Measurements from ENCODE around the gene KIF3B.
"Not testable (repeated sequence)": the region's sequence is repeated elsewhere in the genome, so short reads cannot be mapped to it uniquely, and the experiment has no call there.

Gene KIF3B

DNA sequence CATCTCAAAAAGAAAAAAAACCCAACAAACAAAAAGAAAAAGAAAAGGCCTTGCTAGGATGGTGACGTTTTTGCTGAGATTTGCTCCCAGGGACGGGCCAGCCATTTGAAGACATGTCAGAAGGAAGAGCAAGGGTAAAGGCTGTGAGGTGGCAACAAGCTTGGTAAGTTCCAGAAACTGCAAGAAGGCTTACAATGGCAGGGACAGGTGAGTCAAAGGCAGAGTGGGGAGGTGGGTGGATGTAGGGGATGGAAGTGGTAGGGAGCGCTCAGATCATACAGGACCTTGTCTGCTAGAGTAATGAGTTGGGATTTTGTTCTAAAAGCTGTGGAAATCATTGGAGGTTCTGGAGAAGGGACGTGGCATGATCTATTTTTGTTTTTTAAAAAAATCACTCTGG is 4.3 kb downstream of the KIF3B start:
- H3K27ac ChIP-seq (ENCODE audit: low read length): no peak overlapping the region
- no peaks in the 10 kb centered on the region for H3K4me1 ChIP-seq (ENCODE audit: control insufficient read depth, insufficient read depth, low read length)
- no peak overlapping the region for H3K4me3 ChIP-seq (ENCODE audit: low read length)
- no CpG with 5 or more reads among the region's 4 CpGs for WGBS (ENCODE audit: insufficient coverage, insufficient read length)
- no peaks in the 10 kb centered on the region for H3K36me3 ChIP-seq (ENCODE audit: control insufficient read depth, insufficient read depth, low read length)
- H3K27me3 ChIP-seq (ENCODE audit: control insufficient read depth, insufficient read depth, low read length): no peaks in the 10 kb centered on the region
- no peaks in the 10 kb centered on the region for H3K9me3 ChIP-seq (ENCODE audit: control insufficient read depth, insufficient read depth, low read length)
- no peak for DNase-seq (ENCODE audit: low read depth, low spot score)

DNA sequence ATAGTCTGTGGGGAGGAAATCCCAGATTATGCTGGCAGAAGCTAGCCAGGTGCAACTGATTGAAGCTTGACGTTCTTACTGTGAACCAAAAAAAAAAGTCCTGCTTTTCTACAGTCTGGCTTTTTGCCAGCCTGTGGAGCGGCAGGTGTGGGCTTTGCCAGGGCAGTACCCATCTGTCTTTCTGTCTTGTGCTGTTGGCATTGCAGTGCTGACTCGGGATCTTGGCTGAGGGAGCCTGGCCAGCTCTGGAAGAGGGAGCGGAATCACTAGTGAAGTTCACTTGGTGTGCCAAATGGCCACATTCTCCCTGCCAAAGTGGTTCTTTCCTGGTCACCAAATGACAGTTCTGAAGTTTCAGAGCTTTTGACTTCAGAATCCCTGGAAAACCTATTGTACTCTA is 5.0 kb downstream of the KIF3B start:
- H3K9me3 ChIP-seq (ENCODE audit: control insufficient read depth, insufficient read depth, low read length): no peaks in the 10 kb centered on the region
- no CpG with 5 or more reads among the region's 4 CpGs for WGBS (ENCODE audit: insufficient coverage, insufficient read length)
- H3K27ac ChIP-seq (ENCODE audit: low read length): no peak overlapping the region
- H3K4me3 ChIP-seq (ENCODE audit: low read length): no peak overlapping the region
- H3K36me3 ChIP-seq (ENCODE audit: control insufficient read depth, insufficient read depth, low read length): no peaks in the 10 kb centered on the region
- H3K4me1 ChIP-seq (ENCODE audit: control insufficient read depth, insufficient read depth, low read length): no peaks in the 10 kb centered on the region
- no peaks in the 10 kb centered on the region for H3K27me3 ChIP-seq (ENCODE audit: control insufficient read depth, insufficient read depth, low read length)
- no peak for DNase-seq (ENCODE audit: low read depth, low spot score)

DNA sequence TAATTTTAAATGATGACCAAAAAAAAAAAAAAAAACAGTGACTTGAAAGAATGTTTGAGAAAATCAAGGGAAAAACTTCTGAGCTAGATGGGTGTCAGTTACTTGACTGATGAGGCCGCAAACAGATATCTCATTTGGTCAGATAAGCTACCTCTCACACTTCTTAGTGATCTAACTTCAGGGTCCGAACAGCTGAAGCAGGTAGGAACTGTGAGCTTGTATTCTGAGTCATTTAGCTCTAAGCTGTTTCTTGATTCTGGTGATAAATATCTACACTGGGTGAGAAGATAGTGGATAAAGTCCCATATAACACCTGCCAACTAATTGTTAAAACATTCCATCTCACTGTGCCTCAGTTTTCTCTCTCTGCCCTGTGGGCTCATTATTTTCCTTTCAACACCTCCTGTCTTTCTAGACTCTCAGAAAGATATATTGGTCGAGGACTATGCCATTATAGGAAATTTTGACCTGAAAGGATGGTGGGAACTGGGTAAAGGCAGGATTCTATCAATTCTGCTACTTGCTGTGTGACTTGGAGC is 7.7 kb downstream of the KIF3B start:
- Histone ChIP-seq H3K27ac (ENCODE audit: low read length) (no peak overlapping the region), H3K27me3 (ENCODE audit: control insufficient read depth, insufficient read depth, low read length) (no peaks in the 10 kb centered on the region), H3K4me1 (ENCODE audit: control insufficient read depth, insufficient read depth, low read length) (no peaks in the 10 kb centered on the region), H3K36me3 (ENCODE audit: control insufficient read depth, insufficient read depth, low read length) (no peaks in the 10 kb centered on the region), H3K4me3 (ENCODE audit: low read length) (no peak overlapping the region), H3K9me3 (ENCODE audit: control insufficient read depth, insufficient read depth, low read length) (no peaks in the 10 kb centered on the region)
- no peak for DNase-seq (ENCODE audit: low read depth, low spot score)
- WGBS (ENCODE audit: insufficient coverage, insufficient read length): no CpG with 5 or more reads among the region's 3 CpGs

- Histone ChIP-seq H3K27ac (ENCODE audit: low read length) (no peak overlapping the region), H3K27me3 (ENCODE audit: control insufficient read depth, insufficient read depth, low read length) (no peaks in the 10 kb centered on the region), H3K9me3 (ENCODE audit: control insufficient read depth, insufficient read depth, low read length) (no peaks in the 10 kb centered on the region), H3K36me3 (ENCODE audit: control insufficient read depth, insufficient read depth, low read length) (no peaks in the 10 kb centered on the region), H3K4me1 (ENCODE audit: control insufficient read depth, insufficient read depth, low read length) (no peaks in the 10 kb centered on the region), H3K4me3 (ENCODE audit: low read length) (no peak overlapping the region)
- WGBS (ENCODE audit: insufficient coverage, insufficient read length): no CpG with 5 or more reads among the region's 4 CpGs
- DNase-seq (ENCODE audit: low read depth, low spot score): no peak
Observed at GRCh38 chr20:32285621-32286371, 8.3 kb downstream of the KIF3B start.

DNA sequence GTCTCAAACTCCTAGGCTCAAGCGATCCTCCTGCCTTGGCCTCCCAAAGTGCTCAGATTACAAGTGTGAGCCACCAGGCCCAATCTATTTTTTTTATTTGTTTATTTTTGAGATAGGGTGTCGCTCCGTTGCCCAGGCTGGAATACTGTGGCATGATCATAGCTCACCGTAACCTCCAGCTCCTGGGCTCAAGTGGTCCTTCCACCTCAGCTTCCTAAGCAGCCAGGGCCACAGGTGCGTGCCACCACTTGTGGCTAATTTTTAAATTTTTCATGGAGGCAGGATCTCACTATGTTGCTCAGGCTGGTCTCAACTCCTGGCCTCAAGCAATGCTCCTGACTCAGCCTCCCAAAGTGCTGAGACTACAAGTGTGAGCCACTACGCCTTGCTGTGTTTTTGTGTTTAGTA is 9.8 kb downstream of the KIF3B start:
- H3K4me3 ChIP-seq (ENCODE audit: low read length): no peak overlapping the region
- H3K27me3 ChIP-seq (ENCODE audit: control insufficient read depth, insufficient read depth, low read length): no peaks in the 10 kb centered on the region
- H3K9me3 ChIP-seq (ENCODE audit: control insufficient read depth, insufficient read depth, low read length): no peaks in the 10 kb centered on the region
- H3K4me1 ChIP-seq (ENCODE audit: control insufficient read depth, insufficient read depth, low read length): no peaks in the 10 kb centered on the region
- DNase-seq (ENCODE audit: low read depth, low spot score): no peak
- WGBS (ENCODE audit: insufficient coverage, insufficient read length): no CpG with 5 or more reads among the region's 6 CpGs
- H3K27ac ChIP-seq (ENCODE audit: low read length): no peak overlapping the region
- H3K36me3 ChIP-seq (ENCODE audit: control insufficient read depth, insufficient read depth, low read length): no peaks in the 10 kb centered on the region

DNA sequence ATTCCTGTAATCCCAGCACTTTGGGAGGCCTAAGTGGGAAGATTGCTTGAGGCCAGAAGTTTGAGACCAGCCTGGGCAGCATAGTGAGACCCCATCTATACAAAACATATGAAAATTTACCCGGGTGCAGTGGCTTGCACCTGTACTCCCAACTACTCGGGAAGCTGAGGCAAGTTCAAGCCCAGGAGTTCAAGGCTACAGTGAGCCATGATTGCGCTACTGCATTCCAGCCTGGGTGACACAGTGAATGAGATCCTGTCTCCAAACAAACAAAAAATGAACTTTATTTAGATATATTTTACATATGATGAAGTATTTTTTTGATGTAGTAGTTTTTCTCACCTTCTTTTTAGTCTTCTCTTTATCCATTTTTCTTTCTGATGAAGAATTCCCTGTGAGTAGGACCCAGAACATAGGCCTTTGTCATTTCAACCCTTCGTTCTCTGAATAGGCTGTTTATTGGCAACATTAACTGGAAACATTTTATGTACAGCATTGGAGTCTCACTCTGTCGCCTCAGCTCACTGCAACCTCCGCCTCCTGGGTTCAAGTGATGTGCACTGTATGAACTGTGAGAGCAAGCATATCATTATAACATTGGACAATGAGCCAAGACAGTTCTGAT is 10.9 kb downstream of the KIF3B start:
- DNase-seq (ENCODE audit: low read depth, low spot score): no peak
- WGBS (ENCODE audit: insufficient coverage, insufficient read length): no CpG with 5 or more reads among the region's 6 CpGs
- Histone ChIP-seq H3K27me3 (ENCODE audit: control insufficient read depth, insufficient read depth, low read length) (no peaks in the 10 kb centered on the region), H3K9me3 (ENCODE audit: control insufficient read depth, insufficient read depth, low read length) (no peaks in the 10 kb centered on the region), H3K4me3 (ENCODE audit: low read length) (no peak overlapping the region), H3K36me3 (ENCODE audit: control insufficient read depth, insufficient read depth, low read length) (no peaks in the 10 kb centered on the region), H3K4me1 (ENCODE audit: control insufficient read depth, insufficient read depth, low read length) (no peaks in the 10 kb centered on the region), H3K27ac (ENCODE audit: low read length) (no peak overlapping the region)

DNA sequence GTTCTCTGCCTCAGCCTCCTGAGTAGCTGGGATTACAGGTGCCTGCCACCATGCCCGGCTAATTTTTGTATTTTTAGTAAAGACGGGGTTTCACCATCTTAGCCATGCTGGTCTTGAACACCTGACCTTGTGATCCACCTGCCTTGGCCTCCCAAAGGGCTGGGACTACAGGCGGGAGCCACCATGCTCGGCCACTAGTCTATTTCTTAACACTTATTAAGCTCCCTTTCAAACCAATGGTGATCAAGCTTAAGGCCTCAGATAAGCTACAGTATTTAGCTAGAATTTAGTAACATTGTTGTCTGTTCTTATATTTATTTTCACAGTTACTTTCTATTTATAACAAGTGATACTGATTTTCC is 11.8 kb downstream of the KIF3B start:
- H3K4me3 ChIP-seq (ENCODE audit: low read length); H3K36me3 ChIP-seq (ENCODE audit: control insufficient read depth, insufficient read depth, low read length); H3K27ac ChIP-seq (ENCODE audit: low read length); DNase-seq (ENCODE audit: low read depth, low spot score); H3K27me3 ChIP-seq (ENCODE audit: control insufficient read depth, insufficient read depth, low read length); H3K4me1 ChIP-seq (ENCODE audit: control insufficient read depth, insufficient read depth, low read length); H3K9me3 ChIP-seq (ENCODE audit: control insufficient read depth, insufficient read depth, low read length): not testable (repeated sequence)
- WGBS (ENCODE audit: insufficient coverage, insufficient read length): no CpG with 5 or more reads among the region's 4 CpGs

- Histone ChIP-seq H3K4me3 (ENCODE audit: low read length) (no peak overlapping the region), H3K27me3 (ENCODE audit: control insufficient read depth, insufficient read depth, low read length) (no peaks in the 10 kb centered on the region), H3K36me3 (ENCODE audit: control insufficient read depth, insufficient read depth, low read length) (no peaks in the 10 kb centered on the region), H3K9me3 (ENCODE audit: control insufficient read depth, insufficient read depth, low read length) (no peaks in the 10 kb centered on the region), H3K4me1 (ENCODE audit: control insufficient read depth, insufficient read depth, low read length) (no peaks in the 10 kb centered on the region), H3K27ac (ENCODE audit: low read length) (no peak overlapping the region)
- no peak for DNase-seq (ENCODE audit: low read depth, low spot score)
- WGBS (ENCODE audit: insufficient coverage, insufficient read length): 100% methylated on average over 2 of the region's 15 CpGs
Observed at GRCh38 chr20:32289661-32290431, 12.4 kb downstream of the KIF3B start.

GRCh38 chr20:32291166-32291565 is 13.7 kb downstream of the KIF3B start:
- H3K4me3 ChIP-seq (ENCODE audit: low read length): no peak overlapping the region
- H3K27me3 ChIP-seq (ENCODE audit: control insufficient read depth, insufficient read depth, low read length): no peaks in the 10 kb centered on the region
- no peak overlapping the region for H3K27ac ChIP-seq (ENCODE audit: low read length)
- no peaks in the 10 kb centered on the region for H3K4me1 ChIP-seq (ENCODE audit: control insufficient read depth, insufficient read depth, low read length)
- 100% methylated on average over 1 of the region's 1 CpG for WGBS (ENCODE audit: insufficient coverage, insufficient read length)
- H3K36me3 ChIP-seq (ENCODE audit: control insufficient read depth, insufficient read depth, low read length): no peaks in the 10 kb centered on the region
- DNase-seq (ENCODE audit: low read depth, low spot score): no peak
- no peaks in the 10 kb centered on the region for H3K9me3 ChIP-seq (ENCODE audit: control insufficient read depth, insufficient read depth, low read length)

- WGBS (ENCODE audit: insufficient coverage, insufficient read length): no CpG with 5 or more reads among the region's 8 CpGs
- no peaks in the 10 kb centered on the region for H3K9me3 ChIP-seq (ENCODE audit: control insufficient read depth, insufficient read depth, low read length)
- H3K27ac ChIP-seq (ENCODE audit: low read length): no peak overlapping the region
- no peak for DNase-seq (ENCODE audit: low read depth, low spot score)
- no peaks in the 10 kb centered on the region for H3K36me3 ChIP-seq (ENCODE audit: control insufficient read depth, insufficient read depth, low read length)
- H3K27me3 ChIP-seq (ENCODE audit: control insufficient read depth, insufficient read depth, low read length): no peaks in the 10 kb centered on the region
- no peak overlapping the region for H3K4me3 ChIP-seq (ENCODE audit: low read length)
- no peaks in the 10 kb centered on the region for H3K4me1 ChIP-seq (ENCODE audit: control insufficient read depth, insufficient read depth, low read length)
Observed at GRCh38 chr20:32292548-32292947, 15.1 kb downstream of the KIF3B start.

All from iPS DF 6.9 (cell line).